Calu3 (cell line): Measurements from ENCODE around the gene OR6A2. TPM values are rescaled to one million over a fixed set of nuclear protein-coding genes. Genes with fewer than 3 reads are reported as not detected.
"Not testable (repeated sequence)": the region's sequence is repeated elsewhere in the genome, so short reads cannot be mapped to it uniquely, and the experiment has no call there.

ENCODE experiments used
- BruUV-seq: library from RNA; stranded (reverse); fragments of 400-500 nt; replicated peaks from 2 replicates; lab custom pipeline; 2021; lab: Mats Ljungman, UMichigan
- CTCF ChIA-PET: fragments of 300-600 bp; sonication (Branson Sonifier 250); formaldehyde crosslinking; loops from one replicate; lab custom pipeline; 2022; ENCODE audit warnings: antibody characterized with exemption; lab: Charles Lee
- DNase-seq: peaks from one replicate; pipeline ENCODE4 v3.0.0; 2022
- H3K27ac Mint-ChIP-seq: one replicate; pipeline ENCODE4 v1.8.0; 2022; ENCODE audit warnings: mixed read lengths; ENCODE audit not compliant: unreplicated experiment
- H3K27me3 Mint-ChIP-seq: one replicate; pipeline ENCODE4 v1.8.0; 2022; ENCODE audit warnings: mixed read lengths; ENCODE audit not compliant: unreplicated experiment
- H3K36me3 Mint-ChIP-seq: one replicate; pipeline ENCODE4 v1.8.0; 2022; ENCODE audit warnings: mild to moderate bottlenecking, moderate library complexity, mixed read lengths; ENCODE audit not compliant: insufficient read depth, unreplicated experiment
- H3K4me1 Mint-ChIP-seq: one replicate; pipeline ENCODE4 v1.8.0; 2022; ENCODE audit warnings: mild to moderate bottlenecking, low read depth, mixed read lengths; ENCODE audit not compliant: unreplicated experiment
- H3K4me3 Mint-ChIP-seq: one replicate; pipeline ENCODE4 v1.8.0; 2022; ENCODE audit warnings: mild to moderate bottlenecking, low read depth, moderate library complexity, mixed read lengths; ENCODE audit not compliant: unreplicated experiment
- H3K9me3 Mint-ChIP-seq: one replicate; pipeline ENCODE4 v1.8.0; 2022; ENCODE audit warnings: low read depth, mixed read lengths; ENCODE audit not compliant: unreplicated experiment
- CTCF ChIP-seq: fragments of 200-600 bp; IDR thresholded peaks from one replicate; pipeline ENCODE4 v1.8.0; 2022; ENCODE audit warnings: antibody characterized with exemption; ENCODE audit not compliant: unreplicated experiment
- intact Hi-C: fragments of 100-400 bp; cut with micrococcal nuclease; formaldehyde crosslinking; loops from one replicate; pipeline ENCODE4 v1.10.0; 2022; ENCODE audit not compliant: unreplicated experiment
- total RNA-seq: library from RNA; stranded (reverse); gene quantifications from 2 replicates; pipeline ENCODE4 v1.2.3, GENCODE V29; 2022

OR6A2 gene
- total RNA-seq, 1 experiment from 2014 or later, result 0.09 TPM

GRCh38 chr11:6813656-6814055, 14.2 kb upstream of the OR6A2 start:
- no peak for DNase-seq
- no TSS peak for BruUV-seq
- no peak for TF ChIP-seq CTCF
- Mint-ChIP-seq H3K9me3 (peaks cover 2% of the 10 kb centered on the region), H3K36me3 (no peaks in the 10 kb centered on the region), H3K27me3 (no peaks in the 10 kb centered on the region), H3K4me3 (no peak overlapping the region), H3K27ac (no peak overlapping the region), H3K4me1 (no peaks in the 10 kb centered on the region)
- CTCF ChIA-PET, result no interaction called here
- intact Hi-C loops, result no loop called here

GRCh38 chr11:6812390-6813005, 13.0 kb upstream of the OR6A2 start:
- Mint-ChIP-seq H3K4me3 (no peak overlapping the region), H3K9me3 (peaks cover 2% of the 10 kb centered on the region), H3K27ac (no peak overlapping the region), H3K27me3 (no peaks in the 10 kb centered on the region), H3K36me3 (no peaks in the 10 kb centered on the region), H3K4me1 (no peaks in the 10 kb centered on the region)
- peak; percentile 29 for DNase-seq
- TF ChIP-seq CTCF, result peak; percentile 79
- intact Hi-C loops, result loop anchor here (1.0 kb wide), 1 partner anchor 466 kb away; no protein-coding TSS in a partner anchor
- no TSS peak for BruUV-seq
- CTCF ChIA-PET, result interaction anchor here (0.6 to 1.5 kb wide), 3 partner anchors 12 to 466 kb away, joined by 3 to 7 read pairs (median 4); no protein-coding TSS in a partner anchor

- H3K4me3 Mint-ChIP-seq, H3K27ac Mint-ChIP-seq, H3K4me1 Mint-ChIP-seq, H3K36me3 Mint-ChIP-seq, intact Hi-C loops, DNase-seq, H3K9me3 Mint-ChIP-seq, CTCF ChIA-PET, BruUV-seq: not testable (repeated sequence)
- peaks cover 15% of the 10 kb centered on the region for H3K27me3 Mint-ChIP-seq
Observed at GRCh38 chr11:6801075-6801474, 1.6 kb upstream of the OR6A2 start.

- CTCF ChIA-PET, result no interaction called here
- no peaks in the 10 kb centered on the region for H3K4me1 Mint-ChIP-seq
- BruUV-seq, result no TSS peak
- no peak overlapping the region for H3K4me3 Mint-ChIP-seq
- H3K27me3 Mint-ChIP-seq, result peaks cover 2% of the 10 kb centered on the region
- no peak for DNase-seq
- no peak overlapping the region for H3K27ac Mint-ChIP-seq
- no peaks in the 10 kb centered on the region for H3K36me3 Mint-ChIP-seq
- no peaks in the 10 kb centered on the region for H3K9me3 Mint-ChIP-seq
- intact Hi-C loops, result no loop called here
- TF ChIP-seq CTCF, result no peak
Observed at GRCh38 chr11:6794639-6795038, 4.8 kb downstream of the OR6A2 start.

GRCh38 chr11:6790546-6790945, 8.9 kb downstream of the OR6A2 start:
- CTCF ChIA-PET, result no interaction called here
- Mint-ChIP-seq H3K4me3 (no peak overlapping the region), H3K27ac (no peak overlapping the region), H3K9me3 (no peaks in the 10 kb centered on the region), H3K27me3 (peaks cover 14% of the 10 kb centered on the region), H3K36me3 (peaks cover 4% of the 10 kb centered on the region), H3K4me1 (no peaks in the 10 kb centered on the region)
- intact Hi-C loops, result no loop called here
- no peak for DNase-seq
- TF ChIP-seq CTCF, result no peak
- BruUV-seq, result no TSS peak
